ENCODE measurements around the gene TAF1B. TPM values are rescaled to one million over a fixed set of nuclear protein-coding genes. Genes with fewer than 3 reads are reported as not detected.

The TAF1B gene
- total and polyA plus RNA-seq, 2 donors from 2014 or later, result 8.8 to 27.7 TPM

DNA sequence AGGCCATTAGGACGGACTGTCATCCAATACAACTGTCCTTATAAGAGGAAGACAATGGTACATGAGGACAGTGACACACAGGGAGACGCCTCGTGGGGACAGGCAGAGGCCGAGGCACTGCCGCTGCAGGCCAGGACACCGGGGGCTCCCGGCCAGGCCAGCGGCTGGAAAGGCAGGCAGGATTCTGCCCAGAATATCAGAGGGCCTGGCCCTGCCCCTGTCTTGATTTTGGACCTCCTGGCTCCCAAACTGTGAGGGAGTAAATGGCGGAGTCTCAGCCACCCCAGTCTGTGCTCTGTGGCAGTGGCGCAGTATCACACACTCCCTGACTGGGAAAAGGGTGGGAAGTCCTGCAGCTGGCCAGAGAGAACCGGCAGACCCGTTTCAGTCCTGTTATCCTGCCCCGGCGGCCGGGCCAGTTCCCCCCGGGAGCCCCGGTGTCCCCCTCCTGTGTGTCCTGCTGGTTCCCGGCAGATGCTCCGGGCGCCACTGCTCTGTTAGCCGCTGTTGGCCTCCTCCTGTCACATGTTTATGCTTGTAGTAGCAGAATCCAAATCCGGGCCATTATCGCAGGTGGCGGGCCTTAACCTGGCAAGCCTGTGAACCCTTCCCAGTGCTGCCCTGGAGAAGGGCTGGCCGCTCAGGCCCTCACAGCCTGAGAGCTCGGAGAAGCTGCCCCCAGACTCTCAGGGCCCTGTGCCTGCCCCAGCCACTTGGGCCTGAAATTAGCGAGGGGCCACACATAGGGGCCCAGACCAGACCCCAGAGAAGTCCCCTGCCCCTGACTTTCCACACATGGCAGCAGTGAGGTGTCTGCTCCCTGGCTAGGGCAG, 31.4 kb upstream of the TAF1B start:
- Histone ChIP-seq H3K9me3 (ENCODE audit: control insufficient read depth in 2 of 3, insufficient read depth in 1 of 3, low read length in 3 of 3) (no peaks in the 10 kb centered on the region), H3K4me3 (ENCODE audit: low read length in 3 of 3) (no peak overlapping the region), H3K9ac (ENCODE audit: low read length in 3 of 3) (no peak overlapping the region), H3K4me1 (ENCODE audit: control insufficient read depth in 2 of 3, insufficient read depth in 2 of 3, low read depth in 1 of 3, low read length in 3 of 3) (peaks cover 0 to 4% (median 2%) of the 10 kb centered on the region in 3 donors), H3K27ac (ENCODE audit: low read depth in 2 of 2, low read length in 2 of 2) (no peak overlapping the region), H3K36me3 (ENCODE audit: control insufficient read depth in 2 of 3, insufficient read depth in 3 of 3, low read length in 3 of 3) (no peaks in the 10 kb centered on the region), H3K27me3 (ENCODE audit: control insufficient read depth, insufficient read depth, low read length) (no peaks in the 10 kb centered on the region)
- DNase-seq (peak in 2 of 5 donors; percentile 39 to 71), FAIRE-seq (no peak)
- intact Hi-C loops (cut with DNase I), result loop anchor here (10.0 kb wide), 1 partner anchor 243 kb away; no protein-coding TSS in a partner anchor
- TF ChIP-seq, protein P1, sequence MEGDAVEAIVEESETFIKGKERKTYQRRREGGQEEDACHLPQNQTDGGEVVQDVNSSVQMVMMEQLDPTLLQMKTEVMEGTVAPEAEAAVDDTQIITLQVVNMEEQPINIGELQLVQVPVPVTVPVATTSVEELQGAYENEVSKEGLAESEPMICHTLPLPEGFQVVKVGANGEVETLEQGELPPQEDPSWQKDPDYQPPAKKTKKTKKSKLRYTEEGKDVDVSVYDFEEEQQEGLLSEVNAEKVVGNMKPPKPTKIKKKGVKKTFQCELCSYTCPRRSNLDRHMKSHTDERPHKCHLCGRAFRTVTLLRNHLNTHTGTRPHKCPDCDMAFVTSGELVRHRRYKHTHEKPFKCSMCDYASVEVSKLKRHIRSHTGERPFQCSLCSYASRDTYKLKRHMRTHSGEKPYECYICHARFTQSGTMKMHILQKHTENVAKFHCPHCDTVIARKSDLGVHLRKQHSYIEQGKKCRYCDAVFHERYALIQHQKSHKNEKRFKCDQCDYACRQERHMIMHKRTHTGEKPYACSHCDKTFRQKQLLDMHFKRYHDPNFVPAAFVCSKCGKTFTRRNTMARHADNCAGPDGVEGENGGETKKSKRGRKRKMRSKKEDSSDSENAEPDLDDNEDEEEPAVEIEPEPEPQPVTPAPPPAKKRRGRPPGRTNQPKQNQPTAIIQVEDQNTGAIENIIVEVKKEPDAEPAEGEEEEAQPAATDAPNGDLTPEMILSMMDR (IDR thresholded peaks at IDR 0.05; ENCODE audit: borderline replicate concordance, extremely low read depth, insufficient read depth), result no peak

DNA sequence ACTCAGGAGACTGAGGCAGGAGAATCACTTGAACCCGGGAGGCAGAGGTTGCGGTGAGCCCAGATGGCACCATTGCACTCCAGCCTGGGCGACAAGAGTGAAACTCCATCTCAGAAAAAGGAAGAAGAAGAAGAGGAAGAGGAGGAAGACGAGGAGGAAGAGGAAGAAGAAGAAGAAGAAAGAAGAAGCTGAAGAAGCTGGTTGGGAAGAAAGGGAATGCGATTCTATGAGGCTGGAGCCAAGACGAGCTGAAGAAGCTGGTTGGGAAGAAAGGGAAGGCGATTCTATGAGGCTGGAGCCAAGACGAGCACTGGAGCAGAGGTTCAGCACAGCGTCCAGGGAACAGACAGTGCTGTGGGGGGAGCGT, 30.3 kb upstream of the TAF1B start:
- Histone ChIP-seq H3K4me3 (ENCODE audit: low read length in 3 of 3) (no peak overlapping the region), H3K9me3 (ENCODE audit: control insufficient read depth in 2 of 3, insufficient read depth in 1 of 3, low read length in 3 of 3) (no peaks in the 10 kb centered on the region), H3K27ac (ENCODE audit: low read depth in 2 of 2, low read length in 2 of 2) (no peak overlapping the region), H3K9ac (ENCODE audit: low read length in 3 of 3) (no peak overlapping the region), H3K36me3 (ENCODE audit: control insufficient read depth in 2 of 3, insufficient read depth in 3 of 3, low read length in 3 of 3) (no peaks in the 10 kb centered on the region), H3K4me1 (ENCODE audit: control insufficient read depth in 2 of 3, insufficient read depth in 2 of 3, low read depth in 1 of 3, low read length in 3 of 3) (peaks cover 0 to 4% (median 2%) of the 10 kb centered on the region in 3 donors), H3K27me3 (ENCODE audit: control insufficient read depth, insufficient read depth, low read length) (no peaks in the 10 kb centered on the region)
- TF ChIP-seq, protein P1 (IDR thresholded peaks at IDR 0.05; ENCODE audit: borderline replicate concordance, extremely low read depth, insufficient read depth), result no peak
- DNase-seq (no peak), FAIRE-seq (no peak)
- intact Hi-C loops (cut with DNase I), result loop anchor here (10.0 kb wide), 1 partner anchor 242 kb away; no protein-coding TSS in a partner anchor

- H3K4me3 ChIP-seq (ENCODE audit: low read length in 3 of 3), result peak overlapping the region in 2 of 3 donors; percentile 11 to 44
- H3K9ac ChIP-seq (ENCODE audit: low read length in 3 of 3), result peak overlapping the region in 1 of 3 donors; percentile 23
- peaks cover 0 to 4% (median 2%) of the 10 kb centered on the region in 3 donors for H3K4me1 ChIP-seq (ENCODE audit: control insufficient read depth in 2 of 3, insufficient read depth in 2 of 3, low read depth in 1 of 3, low read length in 3 of 3)
- intact Hi-C loops (cut with DNase I), result loop anchor here (10.0 kb wide), 1 partner anchor 241 kb away; no protein-coding TSS in a partner anchor
- no peaks in the 10 kb centered on the region for H3K9me3 ChIP-seq (ENCODE audit: control insufficient read depth in 2 of 3, insufficient read depth in 1 of 3, low read length in 3 of 3)
- DNase-seq (peak; percentile 73 to 88 (median 84)), FAIRE-seq (no peak)
- TF ChIP-seq, protein P1 (IDR thresholded peaks at IDR 0.05; ENCODE audit: borderline replicate concordance, extremely low read depth, insufficient read depth), result peak; percentile 89
- H3K27ac ChIP-seq (ENCODE audit: low read depth in 2 of 2, low read length in 2 of 2), result no peak overlapping the region
- H3K36me3 ChIP-seq (ENCODE audit: control insufficient read depth in 2 of 3, insufficient read depth in 3 of 3, low read length in 3 of 3), result no peaks in the 10 kb centered on the region
- H3K27me3 ChIP-seq (ENCODE audit: control insufficient read depth, insufficient read depth, low read length), result no peaks in the 10 kb centered on the region
These were observed 29.8 kb upstream of the TAF1B start for GRCh38 chr2:9813312-9814128.

All from kidney (tissue), 14 donors.